Activated CD4-positive, CD25-positive, alpha-beta regulatory T cell (primary cell): Measurements from ENCODE around the gene MVD.
"Not testable (repeated sequence)": the region's sequence is repeated elsewhere in the genome, so short reads cannot be mapped to it uniquely, and the experiment has no call there.

Experiments used
- DNase-seq, 4 experiments: peaks; one replicate each; lab custom pipeline; 2025; lab: John Stamatoyannopoulos, UW

MVD gene

GRCh38 chr16:88681709-88682451 is 19.0 kb upstream of the MVD start:
- peak in 1 of 4 experiments; percentile 45 for DNase-seq

GRCh38 chr16:88681084-88681680 is 18.3 kb upstream of the MVD start:
- peak in 1 of 4 experiments; percentile 27 for DNase-seq

- no peak for DNase-seq
These were observed 17.7 kb upstream of the MVD start for GRCh38 chr16:88680554-88681083.

GRCh38 chr16:88678224-88678979 is 15.5 kb upstream of the MVD start:
- no peak for DNase-seq

GRCh38 chr16:88677721-88678120 is 14.8 kb upstream of the MVD start:
- no peak for DNase-seq

GRCh38 chr16:88676502-88677242 is 13.8 kb upstream of the MVD start:
- DNase-seq, result no peak

- DNase-seq, result no peak
These were observed 11.0 kb upstream of the MVD start for GRCh38 chr16:88673716-88674379.

GRCh38 chr16:88672776-88673175 is 9.9 kb upstream of the MVD start:
- no peak for DNase-seq

GRCh38 chr16:88671806-88672205 is 8.9 kb upstream of the MVD start:
- DNase-seq, result no peak

GRCh38 chr16:88669980-88670379 is 7.1 kb upstream of the MVD start:
- no peak for DNase-seq

- not testable (repeated sequence) for DNase-seq
These were observed 6.6 kb upstream of the MVD start for GRCh38 chr16:88669493-88669892.

GRCh38 chr16:88667461-88667860 is 4.6 kb upstream of the MVD start:
- DNase-seq, result no peak

GRCh38 chr16:88665570-88665969 is 2.7 kb upstream of the MVD start:
- no peak for DNase-seq

- no peak for DNase-seq
These were observed 2.3 kb upstream of the MVD start for GRCh38 chr16:88665148-88665547.

- no peak for DNase-seq
These were observed 559 bp downstream of the MVD start for GRCh38 chr16:88662222-88662842.

- DNase-seq, result no peak
These were observed 1.4 kb downstream of the MVD start for GRCh38 chr16:88661468-88661867.

GRCh38 chr16:88659160-88659559 is 3.7 kb downstream of the MVD start:
- no peak for DNase-seq

GRCh38 chr16:88658714-88659113 is 4.2 kb downstream of the MVD start:
- DNase-seq, result no peak

- no peak for DNase-seq
These were observed 5.5 kb downstream of the MVD start for GRCh38 chr16:88657371-88657770.

- no peak for DNase-seq
These were observed 6.5 kb downstream of the MVD start for GRCh38 chr16:88656291-88656980.
